HepG2 (cell line): ENCODE data around the gene SLC25A10. TPM values are rescaled to one million over a fixed set of nuclear protein-coding genes. Genes with fewer than 3 reads are reported as not detected.

Experiments used
- CHCHD3 ChIP-seq: sonication (generic); formaldehyde crosslinking; IDR thresholded peaks from 2 replicates; pipeline ENCODE4 v1.8.0; 2022; ENCODE audit warnings: mild to moderate bottlenecking, missing genetic modification reagents, moderate library complexity
- GFI1 ChIP-seq: sonication (generic); formaldehyde crosslinking; IDR thresholded peaks from 2 replicates; pipeline ENCODE4 v1.5.0; 2020; ENCODE audit warnings: missing genetic modification reagents, mild to moderate bottlenecking, borderline replicate concordance
- HOXA3 ChIP-seq: sonication (generic); formaldehyde crosslinking; IDR thresholded peaks from 2 replicates; pipeline ENCODE4 v1.5.0; 2020; ENCODE audit warnings: missing genetic modification reagents
- JUNB ChIP-seq: sonication (generic); formaldehyde crosslinking; IDR thresholded peaks from 2 replicates; pipeline ENCODE4 v1.8.0; 2022; ENCODE audit warnings: missing genetic modification reagents, mild to moderate bottlenecking, borderline replicate concordance
- SMAD1 ChIP-seq: sonication (generic); formaldehyde crosslinking; IDR thresholded peaks from 2 replicates; pipeline ENCODE4 v1.4.0; 2020; ENCODE audit warnings: missing genetic modification reagents, low read depth, mild to moderate bottlenecking, borderline replicate concordance
- SOX13 ChIP-seq, 3 experiments: fragments of 450-650 bp in 1 of 3; sonication (generic) in 1 of 3; formaldehyde crosslinking in 1 of 3; IDR thresholded peaks in 2 of 3; conservative IDR thresholded peaks in 1 of 3; 2 replicates each; pipeline versions ENCODE4 v1.5.0 to v1.6.1; 2016 to 2020; ENCODE audit warnings: antibody characterized with exemption in 1 of 3, mild to moderate bottlenecking in 1 of 3, missing compliant biosample characterization in 1 of 3, missing genetic modification reagents in 1 of 3, moderate library complexity in 1 of 3
- SOX6 ChIP-seq, 2 experiments: fragments of 450-650 bp in 1 of 2; sonication (generic) in 1 of 2; formaldehyde crosslinking in 1 of 2; IDR thresholded peaks; 2 replicates each; pipeline versions ENCODE4 v1.4.0 to v1.6.1; 2017 to 2020; ENCODE audit warnings: antibody characterized with exemption in 1 of 2, mild to moderate bottlenecking in 1 of 2, missing genetic modification reagents in 1 of 2
- SRY ChIP-seq: sonication (generic); formaldehyde crosslinking; IDR thresholded peaks from 2 replicates; pipeline ENCODE4 v1.8.0; 2022; ENCODE audit warnings: mild to moderate bottlenecking, missing genetic modification reagents
- YEATS4 ChIP-seq: sonication (generic); formaldehyde crosslinking; IDR thresholded peaks from 2 replicates; pipeline ENCODE4 v1.4.0; 2020; ENCODE audit warnings: missing genetic modification reagents, borderline replicate concordance
- ZBTB20 ChIP-seq: sonication (generic); formaldehyde crosslinking; IDR thresholded peaks from 2 replicates; pipeline ENCODE4 v1.8.1; 2023; ENCODE audit warnings: missing genetic modification reagents, low read depth, mild to moderate bottlenecking, borderline replicate concordance
- ZMYM4 ChIP-seq: sonication (generic); formaldehyde crosslinking; IDR thresholded peaks from 2 replicates; pipeline ENCODE4 v1.8.1; 2023; ENCODE audit warnings: mild to moderate bottlenecking, missing genetic modification reagents
- ZNF12 ChIP-seq: sonication (generic); formaldehyde crosslinking; IDR thresholded peaks from 2 replicates; pipeline ENCODE4 v1.5.0; 2020; ENCODE audit warnings: missing genetic modification reagents
- ZNF263 ChIP-seq: sonication (generic); formaldehyde crosslinking; IDR thresholded peaks from 2 replicates; pipeline ENCODE4 v1.4.0; 2020; ENCODE audit warnings: missing genetic modification reagents
- ZNF264 ChIP-seq: sonication (generic); formaldehyde crosslinking; IDR thresholded peaks from 2 replicates; pipeline ENCODE4 v1.4.0; 2020; ENCODE audit warnings: missing genetic modification reagents
- ZNF501 ChIP-seq: sonication (generic); formaldehyde crosslinking; IDR thresholded peaks from 2 replicates; pipeline ENCODE4 v1.5.1; 2020; ENCODE audit warnings: mild to moderate bottlenecking, moderate library complexity, missing genetic modification reagents
- ZNF605 ChIP-seq: sonication (generic); formaldehyde crosslinking; IDR thresholded peaks from 2 replicates; pipeline ENCODE4 v1.8.0; 2022; ENCODE audit warnings: mild to moderate bottlenecking, missing genetic modification reagents
- ZNF629 ChIP-seq: sonication (generic); formaldehyde crosslinking; conservative IDR thresholded peaks from 2 replicates; pipeline ENCODE4 v1.5.0; 2020; ENCODE audit warnings: missing genetic modification reagents
- ZNF839 ChIP-seq: sonication (generic); formaldehyde crosslinking; IDR thresholded peaks from 2 replicates; pipeline ENCODE4 v1.4.0; 2020; ENCODE audit warnings: missing genetic modification reagents, mild to moderate bottlenecking, borderline replicate concordance
- polyA plus RNA-seq, 8 experiments: library from polyadenylated mRNA; depleted of rRNA in 3 of 8; stranded (reverse) in 7 of 8; unstranded in 1 of 8; fragments of >200 nt; fragmentation: Illumina TruSeq in 4 of 8; extraction: Trizol in 4 of 8; gene quantifications; 2 replicates each; pipeline versions ENCODE4 v1.2.1 to v1.2.3, GENCODE V29; 2011 to 2016; ENCODE audit warnings: low read depth in 4 of 8, missing spikeins in 1 of 8, mixed read lengths in 1 of 8; ENCODE audit not compliant: insufficient read depth in 1 of 8
- total RNA-seq, 5 experiments: library from RNA; depleted of rRNA; stranded (reverse); fragments of >200 nt; fragmentation: Illumina TruSeq; extraction: Trizol; gene quantifications; 2 replicates each; pipeline ENCODE4 v1.2.3, GENCODE V29; 2016; ENCODE audit warnings: low read depth in 1 of 5
- TF ChIP-seq, protein P1 (sequence below): sonication (generic); formaldehyde crosslinking; conservative IDR thresholded peaks from 2 replicates; pipeline ENCODE4 v1.8.0; 2022; ENCODE audit warnings: mild to moderate bottlenecking, moderate library complexity, missing genetic modification reagents
- TF ChIP-seq, protein P2 (sequence below): sonication (generic); formaldehyde crosslinking; conservative IDR thresholded peaks from 2 replicates; pipeline ENCODE4 v1.4.0; 2020; ENCODE audit warnings: missing genetic modification reagents
- TF ChIP-seq, protein P3 (sequence below): sonication (generic); formaldehyde crosslinking; IDR thresholded peaks from 2 replicates; pipeline ENCODE4 v1.9.0; 2021; ENCODE audit warnings: missing genetic modification reagents, borderline replicate concordance
- TF ChIP-seq, protein P4 (sequence below): sonication (generic); formaldehyde crosslinking; IDR thresholded peaks from 2 replicates; pipeline ENCODE4 v1.8.0; 2022; ENCODE audit warnings: missing genetic modification reagents, mild to moderate bottlenecking, borderline replicate concordance

Gene SLC25A10
- total and polyA plus RNA-seq, 2 of the 13 experiments (the other 11 are each of a cell fraction or from before 2014, with no cell fraction given): 46.5 to 140 TPM

DNA sequence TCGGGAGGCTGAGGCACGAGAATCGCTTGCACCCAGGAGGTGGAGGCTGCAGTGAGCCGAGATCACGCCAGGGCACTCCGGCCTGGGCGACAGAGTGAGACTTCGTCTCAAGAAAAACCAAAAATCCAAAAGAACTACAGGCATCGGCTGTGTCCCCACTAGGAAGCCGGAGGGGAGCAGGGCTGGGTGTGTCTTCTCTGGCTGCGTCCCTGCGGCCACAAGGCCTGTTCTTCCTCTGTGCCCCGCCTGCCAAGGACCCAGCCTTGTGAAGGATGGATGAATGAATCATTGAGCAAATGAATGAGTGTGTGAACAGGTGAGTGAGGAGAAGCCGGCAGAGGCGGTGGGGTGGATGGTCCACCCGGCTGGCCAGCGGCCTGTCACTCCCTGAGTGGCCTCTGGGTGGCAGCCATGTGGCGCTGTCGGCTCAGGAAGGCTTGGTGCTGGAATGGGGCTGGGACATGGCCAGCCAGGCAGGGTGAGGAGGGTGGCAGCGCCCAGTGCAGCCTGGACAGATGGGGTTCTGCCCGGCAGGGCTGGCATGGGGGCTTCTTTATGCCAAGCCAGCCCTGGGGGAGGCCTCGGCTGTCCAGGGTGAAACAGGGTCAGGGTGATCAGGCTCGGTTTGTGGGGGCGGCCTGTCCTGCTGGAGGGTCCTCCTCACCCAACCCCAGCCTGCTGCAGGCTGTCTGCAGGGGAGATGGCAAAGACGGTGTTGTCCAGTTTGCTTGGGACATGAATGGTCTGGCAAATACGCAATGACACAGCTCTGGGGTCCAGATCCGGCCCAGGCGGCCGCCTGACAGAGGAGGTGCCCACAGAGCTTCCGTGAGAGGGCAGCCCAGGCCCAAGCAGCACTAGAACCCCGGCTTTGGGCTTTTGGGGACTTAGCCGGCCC is 21.7 kb downstream of the SLC25A10 start (continued):
- TF ChIP-seq, protein P1, sequence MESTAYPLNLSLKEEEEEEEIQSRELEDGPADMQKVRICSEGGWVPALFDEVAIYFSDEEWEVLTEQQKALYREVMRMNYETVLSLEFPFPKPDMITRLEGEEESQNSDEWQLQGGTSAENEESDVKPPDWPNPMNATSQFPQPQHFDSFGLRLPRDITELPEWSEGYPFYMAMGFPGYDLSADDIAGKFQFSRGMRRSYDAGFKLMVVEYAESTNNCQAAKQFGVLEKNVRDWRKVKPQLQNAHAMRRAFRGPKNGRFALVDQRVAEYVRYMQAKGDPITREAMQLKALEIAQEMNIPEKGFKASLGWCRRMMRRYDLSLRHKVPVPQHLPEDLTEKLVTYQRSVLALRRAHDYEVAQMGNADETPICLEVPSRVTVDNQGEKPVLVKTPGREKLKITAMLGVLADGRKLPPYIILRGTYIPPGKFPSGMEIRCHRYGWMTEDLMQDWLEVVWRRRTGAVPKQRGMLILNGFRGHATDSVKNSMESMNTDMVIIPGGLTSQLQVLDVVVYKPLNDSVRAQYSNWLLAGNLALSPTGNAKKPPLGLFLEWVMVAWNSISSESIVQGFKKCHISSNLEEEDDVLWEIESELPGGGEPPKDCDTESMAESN (CRISPR knock-in tag): peak; percentile 65; the same call in 1 of the 2 replicates
- TF ChIP-seq, protein P2, sequence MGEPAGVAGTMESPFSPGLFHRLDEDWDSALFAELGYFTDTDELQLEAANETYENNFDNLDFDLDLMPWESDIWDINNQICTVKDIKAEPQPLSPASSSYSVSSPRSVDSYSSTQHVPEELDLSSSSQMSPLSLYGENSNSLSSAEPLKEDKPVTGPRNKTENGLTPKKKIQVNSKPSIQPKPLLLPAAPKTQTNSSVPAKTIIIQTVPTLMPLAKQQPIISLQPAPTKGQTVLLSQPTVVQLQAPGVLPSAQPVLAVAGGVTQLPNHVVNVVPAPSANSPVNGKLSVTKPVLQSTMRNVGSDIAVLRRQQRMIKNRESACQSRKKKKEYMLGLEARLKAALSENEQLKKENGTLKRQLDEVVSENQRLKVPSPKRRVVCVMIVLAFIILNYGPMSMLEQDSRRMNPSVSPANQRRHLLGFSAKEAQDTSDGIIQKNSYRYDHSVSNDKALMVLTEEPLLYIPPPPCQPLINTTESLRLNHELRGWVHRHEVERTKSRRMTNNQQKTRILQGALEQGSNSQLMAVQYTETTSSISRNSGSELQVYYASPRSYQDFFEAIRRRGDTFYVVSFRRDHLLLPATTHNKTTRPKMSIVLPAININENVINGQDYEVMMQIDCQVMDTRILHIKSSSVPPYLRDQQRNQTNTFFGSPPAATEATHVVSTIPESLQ (CRISPR knock-in tag): no peak
- peak; percentile 77; the same call in 1 of the 2 replicates for TF ChIP-seq ZNF501
- no peak for TF ChIP-seq SMAD1 (CRISPR knock-in tag)
- TF ChIP-seq SOX13 (IDR thresholded peaks at IDR 0.05): no peak
- peak in 1 of 2 experiments; percentile 34; a peak in 2 of 4 replicates for TF ChIP-seq SOX13 (CRISPR knock-in tag; conservative IDR thresholded peaks at IDR 0.05 in 1 of 2, IDR thresholded peaks at IDR 0.05 in 1 of 2)
- no peak for TF ChIP-seq ZNF264 (CRISPR knock-in tag)
- TF ChIP-seq CHCHD3 (CRISPR knock-in tag): peak; percentile 36; the same call in 1 of the 2 replicates
- TF ChIP-seq ZMYM4: no peak
- TF ChIP-seq ZNF263: peak; percentile 66; the same call in 1 of the 2 replicates
- TF ChIP-seq JUNB (CRISPR knock-in tag): no peak
- TF ChIP-seq HOXA3 (CRISPR knock-in tag): peak; percentile 53; the same call in 1 of the 2 replicates
- TF ChIP-seq ZBTB20 (CRISPR knock-in tag): 0 out of 2 replicates have a peak, but pooled peaks have one; percentile 32
- TF ChIP-seq, protein P3, sequence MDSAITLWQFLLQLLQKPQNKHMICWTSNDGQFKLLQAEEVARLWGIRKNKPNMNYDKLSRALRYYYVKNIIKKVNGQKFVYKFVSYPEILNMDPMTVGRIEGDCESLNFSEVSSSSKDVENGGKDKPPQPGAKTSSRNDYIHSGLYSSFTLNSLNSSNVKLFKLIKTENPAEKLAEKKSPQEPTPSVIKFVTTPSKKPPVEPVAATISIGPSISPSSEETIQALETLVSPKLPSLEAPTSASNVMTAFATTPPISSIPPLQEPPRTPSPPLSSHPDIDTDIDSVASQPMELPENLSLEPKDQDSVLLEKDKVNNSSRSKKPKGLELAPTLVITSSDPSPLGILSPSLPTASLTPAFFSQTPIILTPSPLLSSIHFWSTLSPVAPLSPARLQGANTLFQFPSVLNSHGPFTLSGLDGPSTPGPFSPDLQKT (CRISPR knock-in tag): no peak
- no peak for TF ChIP-seq ZNF12 (CRISPR knock-in tag)
- TF ChIP-seq, protein P4, sequence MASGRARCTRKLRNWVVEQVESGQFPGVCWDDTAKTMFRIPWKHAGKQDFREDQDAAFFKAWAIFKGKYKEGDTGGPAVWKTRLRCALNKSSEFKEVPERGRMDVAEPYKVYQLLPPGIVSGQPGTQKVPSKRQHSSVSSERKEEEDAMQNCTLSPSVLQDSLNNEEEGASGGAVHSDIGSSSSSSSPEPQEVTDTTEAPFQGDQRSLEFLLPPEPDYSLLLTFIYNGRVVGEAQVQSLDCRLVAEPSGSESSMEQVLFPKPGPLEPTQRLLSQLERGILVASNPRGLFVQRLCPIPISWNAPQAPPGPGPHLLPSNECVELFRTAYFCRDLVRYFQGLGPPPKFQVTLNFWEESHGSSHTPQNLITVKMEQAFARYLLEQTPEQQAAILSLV (CRISPR knock-in tag): no peak
- TF ChIP-seq GFI1 (CRISPR knock-in tag): no peak
- no peak for TF ChIP-seq ZNF629 (CRISPR knock-in tag)
- no peak for TF ChIP-seq ZNF839 (CRISPR knock-in tag)
- no peak for TF ChIP-seq SRY (CRISPR knock-in tag)
- no peak for TF ChIP-seq SOX6 (IDR thresholded peaks at IDR 0.05)
- TF ChIP-seq SOX6 (CRISPR knock-in tag; IDR thresholded peaks at IDR 0.05): peak; percentile 13; the same call in 1 of the 2 replicates
- 0 out of 2 replicates have a peak, but pooled peaks have one; percentile 53 for TF ChIP-seq ZNF605 (CRISPR knock-in tag)
- no peak for TF ChIP-seq YEATS4 (CRISPR knock-in tag)
